Vagina (tissue), 2 donors: ENCODE data around the gene HGF.

Experiments used
- CTCF ChIP-seq, 3 experiments: fragments of 450-650 bp in 2 of 3; fragments of 200-600 bp in 1 of 3; sonication (generic) in 1 of 3; IDR thresholded peaks; one replicate each; pipeline ENCODE4 v1.5.1; 2017 to 2019; ENCODE audit warnings: antibody characterized with exemption in 3 of 3, mild to moderate bottlenecking in 2 of 3, moderate library complexity in 2 of 3
- POLR2A ChIP-seq, 2 donors: fragments of 450-650 bp; IDR thresholded peaks; one replicate each; pipeline ENCODE4 v1.6.1; 2017; ENCODE audit warnings: antibody characterized with exemption in 2 of 2, mild to moderate bottlenecking in 2 of 2, moderate library complexity in 2 of 2
- POLR2AphosphoS5 ChIP-seq, 2 donors: sonication (generic); formaldehyde crosslinking; IDR thresholded peaks; one replicate each; pipeline ENCODE4 v1.9.0; 2017; ENCODE audit warnings: antibody characterized with exemption in 2 of 2, mild to moderate bottlenecking in 2 of 2, low read depth in 1 of 2; ENCODE audit not compliant: insufficient read depth in 1 of 2

DNA sequence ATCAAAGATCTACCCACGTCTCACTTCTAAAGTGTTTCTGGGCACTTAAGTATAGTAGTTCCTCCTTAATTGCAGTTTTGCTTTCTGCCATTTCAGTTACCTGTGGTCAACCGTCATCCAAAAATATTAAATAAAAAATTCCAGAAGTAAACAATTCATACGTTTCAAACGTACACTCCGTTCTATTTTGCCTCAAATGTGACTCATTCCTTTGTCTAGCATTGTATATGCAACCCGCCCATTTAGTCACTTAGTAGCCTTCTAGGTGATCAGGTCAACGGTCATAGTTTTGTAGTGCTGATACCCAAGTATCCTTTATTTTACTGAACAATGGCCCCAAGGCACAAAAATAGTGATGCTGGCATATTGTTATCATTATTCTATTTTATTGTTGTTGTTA is 33.8 kb downstream of the HGF start:
- TF ChIP-seq CTCF (IDR thresholded peaks at IDR 0.05) (no peak), POLR2A (IDR thresholded peaks at IDR 0.05) (no peak), POLR2AphosphoS5 (IDR thresholded peaks at IDR 0.05; ENCODE audit: insufficient read depth in 1 of 2, low read depth in 1 of 2) (no peak)
